GM18861 (cell line): ENCODE data around the gene CPNE9.
"Not testable (repeated sequence)": the region's sequence is repeated elsewhere in the genome, so short reads cannot be mapped to it uniquely, and the experiment has no call there.

Source experiments
- ATAC-seq: cut with Tn5 transposase; IDR thresholded peaks from one replicate; pipeline ENCODE4 v1.9.1; 2021; ENCODE audit not compliant: unreplicated experiment

The CPNE9 gene

DNA sequence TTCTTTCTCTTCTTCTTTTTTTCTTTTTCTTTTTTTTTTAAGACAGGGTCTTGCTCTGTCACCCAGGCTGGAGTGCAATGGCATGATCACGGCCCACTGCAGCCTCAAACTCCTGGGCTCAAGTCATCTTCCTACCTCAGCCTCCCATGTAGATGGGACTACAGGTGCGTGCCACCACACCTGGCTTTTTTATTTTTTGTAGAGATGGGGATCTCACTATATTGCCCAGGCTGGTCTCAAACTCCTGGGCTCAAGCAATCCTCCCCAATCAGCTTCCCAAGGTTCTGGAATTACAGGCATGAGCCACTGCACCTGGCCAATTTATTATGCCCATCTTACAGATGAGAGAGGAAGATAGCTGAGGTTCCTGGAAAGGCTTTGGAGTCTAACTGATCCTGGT, 67.4 kb downstream of the CPNE9 start:
- ATAC-seq, result not testable (repeated sequence)

- ATAC-seq, result no peak
These were observed 73.5 kb downstream of the CPNE9 start for GRCh38 chr3:9776896-9777693.

DNA sequence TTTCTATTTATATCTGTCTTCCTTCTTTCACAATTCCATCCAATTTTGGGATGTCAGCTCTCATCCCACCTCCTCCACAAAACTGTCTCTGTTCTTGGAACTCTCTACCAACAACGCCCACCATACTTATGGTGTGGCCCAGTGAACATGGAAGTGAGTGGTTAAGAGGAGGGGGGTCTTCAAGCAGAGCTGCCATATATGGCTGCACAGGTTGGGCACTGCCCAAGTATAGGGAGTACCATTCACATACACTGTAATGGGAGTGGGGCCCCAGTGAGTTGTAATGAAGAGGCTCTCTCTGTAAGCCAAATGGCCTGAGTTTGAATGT, 74.0 kb downstream of the CPNE9 start:
- ATAC-seq, result no peak

DNA sequence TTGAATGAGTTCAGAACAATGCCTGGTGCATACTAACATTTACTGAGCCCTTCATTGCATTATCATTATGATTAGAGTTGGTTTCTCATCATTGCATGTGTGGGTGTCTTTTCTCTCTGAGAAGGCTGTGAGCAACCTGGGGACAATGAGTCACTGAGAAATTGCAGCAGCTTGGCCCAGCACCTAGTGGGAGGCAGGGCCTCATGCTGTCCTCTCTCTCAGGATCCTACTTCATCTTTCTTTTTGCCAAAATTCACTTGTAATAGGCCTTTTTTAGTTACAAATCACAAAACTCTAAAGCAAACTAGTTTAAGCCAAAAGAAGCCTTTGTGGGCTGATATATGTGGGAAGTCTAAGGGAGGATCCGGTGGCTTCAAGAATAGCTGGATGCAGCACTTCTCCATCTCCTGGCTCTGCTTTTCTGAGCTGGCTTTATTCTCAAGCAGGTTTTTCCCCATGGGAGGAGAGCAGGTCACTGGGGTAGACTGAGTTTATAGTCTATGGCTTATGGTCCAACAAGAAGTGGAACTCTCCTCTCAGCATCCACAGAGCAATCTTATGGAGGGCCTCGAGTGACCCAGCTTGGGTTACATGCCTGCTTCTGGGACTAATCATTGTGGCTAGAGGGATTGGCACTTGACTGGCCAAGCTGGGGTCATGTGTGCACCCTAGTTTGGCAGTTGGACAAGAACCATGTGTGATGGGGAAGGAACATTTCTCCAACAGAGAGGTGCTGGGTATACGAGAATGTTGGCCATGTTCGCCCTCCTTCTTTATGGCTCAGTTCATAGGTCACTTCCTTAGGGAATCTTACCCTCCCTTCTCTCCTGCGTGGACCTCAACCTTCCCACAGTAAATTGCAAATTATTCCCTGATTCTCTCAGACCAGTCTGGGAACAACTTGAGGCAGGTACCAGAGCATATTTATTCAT, 74.8 kb downstream of the CPNE9 start:
- no peak for ATAC-seq

- no peak for ATAC-seq
These were observed 75.5 kb downstream of the CPNE9 start for GRCh38 chr3:9779075-9779593.
